HFFc6 (cell line): Measurements from ENCODE around the gene KISS1R. TPM values are rescaled to one million over a fixed set of nuclear protein-coding genes. Genes with fewer than 3 reads are reported as not detected.

Experiments
- DNase-seq: peaks from one replicate; pipeline ENCODE4 v3.0.0-alpha.2; 2018
- H3K27ac Mint-ChIP-seq: 2 replicates; pipeline ENCODE4 v1.8.0; 2020; ENCODE audit warnings: mild to moderate bottlenecking, mixed read lengths
- H3K27me3 Mint-ChIP-seq: 2 replicates; pipeline ENCODE4 v1.8.0; 2021; ENCODE audit warnings: mild to moderate bottlenecking, moderate library complexity, mixed read lengths; ENCODE audit not compliant: insufficient read depth
- H3K36me3 Mint-ChIP-seq: 2 replicates; pipeline ENCODE4 v1.8.0; 2021; ENCODE audit warnings: low read depth, mixed read lengths
- H3K4me1 Mint-ChIP-seq: 2 replicates; pipeline ENCODE4 v1.8.0; 2020; ENCODE audit warnings: low read depth, mixed read lengths
- H3K4me3 Mint-ChIP-seq: 2 replicates; pipeline ENCODE4 v1.8.0; 2020; ENCODE audit warnings: mild to moderate bottlenecking, moderate library complexity, mixed read lengths
- H3K9me3 Mint-ChIP-seq: 2 replicates; pipeline ENCODE4 v1.8.0; 2020; ENCODE audit warnings: mild to moderate bottlenecking, mixed read lengths
- CTCF ChIP-seq: fragments of 200-600 bp; sonication (generic); IDR thresholded peaks from 2 replicates; pipeline ENCODE4 v1.5.0; 2021; ENCODE audit warnings: antibody characterized with exemption, mild to moderate bottlenecking
- long read RNA-seq: library from polyadenylated mRNA; unstranded; transcript quantifications from one replicate; pipeline ENCODE4 v2.0.0, GENCODE V29; 2019
- total RNA-seq, 6 experiments: library from RNA; stranded (reverse); fragmentation: NEBNext Ultra II Directional; extraction: Animal tissue kit (Norgen Biotek cat#: 25700); gene quantifications; 2 replicates in 1 of 6; 3 replicates in 5 of 6; pipeline ENCODE4 v1.2.3, GENCODE V29; 2021

Gene KISS1R
- total RNA-seq, result not detected
- long read RNA-seq, result 0 reads

- Mint-ChIP-seq H3K27ac (no peak within 1 kb of the TSS), H3K36me3 (no peaks in the 10 kb centered on the region), H3K4me3 (no peak within 1 kb of the TSS), H3K4me1 (peaks cover 10% of the 10 kb centered on the region; the same call in 1 of the 2 replicates), H3K9me3 (no peaks in the 10 kb centered on the region), H3K27me3 (peaks cover 15% of the 10 kb centered on the region)
- TF ChIP-seq CTCF, result peak; percentile 67
- no peak for DNase-seq
Measured at GRCh38 chr19:917323-918151, at the start of gene KISS1R. KISS1R (plus strand) TSS chr19:917333; CDS start chr19:917503, 170 bp downstream.

- Mint-ChIP-seq H3K36me3 (peaks cover 9% of the 10 kb centered on the region), H3K4me3 (no peak overlapping the region), H3K9me3 (no peaks in the 10 kb centered on the region), H3K27me3 (peaks cover 7% of the 10 kb centered on the region), H3K27ac (peak overlapping the region; percentile 63), H3K4me1 (peaks cover 16% of the 10 kb centered on the region)
- TF ChIP-seq CTCF, result no peak
- no peak for DNase-seq
Measured at GRCh38 chr19:867855-868457, 49.2 kb upstream of the KISS1R start.

GRCh38 chr19:868458-869244, 48.5 kb upstream of the KISS1R start:
- H3K4me1 Mint-ChIP-seq, result peaks cover 16% of the 10 kb centered on the region
- TF ChIP-seq CTCF, result no peak
- H3K27ac Mint-ChIP-seq, result peak overlapping the region; percentile 91
- H3K9me3 Mint-ChIP-seq, result no peaks in the 10 kb centered on the region
- H3K27me3 Mint-ChIP-seq, result peaks cover 9% of the 10 kb centered on the region
- no peak overlapping the region for H3K4me3 Mint-ChIP-seq
- peaks cover 9% of the 10 kb centered on the region for H3K36me3 Mint-ChIP-seq
- DNase-seq, result no peak

GRCh38 chr19:869245-870177, 47.6 kb upstream of the KISS1R start:
- peak; percentile 91 for DNase-seq
- peak overlapping the region; percentile 91 for H3K27ac Mint-ChIP-seq
- peak overlapping the region; percentile 43 for H3K4me3 Mint-ChIP-seq
- peaks cover 9% of the 10 kb centered on the region for H3K27me3 Mint-ChIP-seq
- TF ChIP-seq CTCF, result no peak
- peaks cover 16% of the 10 kb centered on the region for H3K4me1 Mint-ChIP-seq
- no peaks in the 10 kb centered on the region for H3K9me3 Mint-ChIP-seq
- peaks cover 9% of the 10 kb centered on the region for H3K36me3 Mint-ChIP-seq

GRCh38 chr19:870314-870713, 46.8 kb upstream of the KISS1R start:
- Mint-ChIP-seq H3K4me3 (no peak overlapping the region), H3K36me3 (peaks cover 9% of the 10 kb centered on the region), H3K4me1 (peaks cover 16% of the 10 kb centered on the region), H3K9me3 (no peaks in the 10 kb centered on the region), H3K27me3 (peaks cover 10% of the 10 kb centered on the region), H3K27ac (peak overlapping the region; percentile 91)
- TF ChIP-seq CTCF, result no peak
- no peak for DNase-seq
